ENCODE measurements around the gene MROH7. TPM values are rescaled to one million over a fixed set of nuclear protein-coding genes. Genes with fewer than 3 reads are reported as not detected.

Gene MROH7
- total RNA-seq, 1 experiment from 2014 or later = 0.13 TPM

DNA sequence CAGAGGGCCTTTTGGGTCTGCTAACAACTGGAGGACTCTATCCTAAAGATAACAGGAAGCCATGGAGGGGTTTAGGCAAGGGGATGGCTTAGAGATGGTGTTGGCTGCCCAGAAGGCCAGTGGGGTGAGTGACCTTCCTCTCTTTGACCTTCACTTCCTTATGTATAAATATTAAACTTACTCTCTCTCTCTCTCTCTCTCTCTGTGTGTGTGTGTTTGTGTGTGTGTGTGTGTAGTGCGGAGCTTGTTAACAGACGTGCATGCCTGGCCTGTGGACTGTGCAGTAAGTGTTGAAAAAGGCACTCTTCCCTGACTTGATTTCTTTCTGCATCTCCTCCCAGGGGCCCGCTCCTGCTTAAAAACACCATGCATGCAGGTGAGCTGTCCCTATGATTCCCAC lies 10.0 kb downstream of the MROH7 start:
- H3K27me3 Mint-ChIP-seq (ENCODE audit: low read depth) = peaks cover 3% of the 10 kb centered on the region
- no peak overlapping the region for H3K27ac Mint-ChIP-seq
- no peaks in the 10 kb centered on the region for H3K9me3 Mint-ChIP-seq
- peaks cover 3% of the 10 kb centered on the region for H3K4me1 Mint-ChIP-seq
- H3K36me3 Mint-ChIP-seq = no peaks in the 10 kb centered on the region
- ChIA-PET CTCF (no interaction called here), POLR2A (no interaction called here)
- ATAC-seq = no peak
- H3K4me3 Mint-ChIP-seq = no peak overlapping the region
- no peak for DNase-seq (ENCODE audit: low spot score)
- TF ChIP-seq TP53 (CRISPR knock-in tag; IDR thresholded peaks at IDR 0.05) = no peak
- no peak for TF ChIP-seq KAT7 (CRISPR knock-in tag; IDR thresholded peaks at IDR 0.05; ENCODE audit: borderline replicate concordance)
- TF ChIP-seq, protein P1, sequence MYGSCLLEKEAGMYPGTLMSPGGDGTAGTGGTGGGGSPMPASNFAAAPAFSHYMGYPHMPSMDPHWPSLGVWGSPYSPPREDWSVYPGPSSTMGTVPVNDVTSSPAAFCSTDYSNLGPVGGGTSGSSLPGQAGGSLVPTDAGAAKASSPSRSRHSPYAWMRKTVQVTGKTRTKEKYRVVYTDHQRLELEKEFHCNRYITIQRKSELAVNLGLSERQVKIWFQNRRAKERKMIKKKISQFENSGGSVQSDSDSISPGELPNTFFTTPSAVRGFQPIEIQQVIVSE (CRISPR knock-in tag; IDR thresholded peaks at IDR 0.05; ENCODE audit: borderline replicate concordance) = no peak
- no peak for TF ChIP-seq ZNF317 (CRISPR knock-in tag; IDR thresholded peaks at IDR 0.05; ENCODE audit: borderline replicate concordance, low read depth)
- TF ChIP-seq ERG (CRISPR knock-in tag; IDR thresholded peaks at IDR 0.05) = no peak
- TF ChIP-seq, protein P2, sequence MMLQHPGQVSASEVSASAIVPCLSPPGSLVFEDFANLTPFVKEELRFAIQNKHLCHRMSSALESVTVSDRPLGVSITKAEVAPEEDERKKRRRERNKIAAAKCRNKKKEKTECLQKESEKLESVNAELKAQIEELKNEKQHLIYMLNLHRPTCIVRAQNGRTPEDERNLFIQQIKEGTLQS (CRISPR knock-in tag; conservative IDR thresholded peaks at IDR 0.05) = no peak
- TF ChIP-seq, protein P3, sequence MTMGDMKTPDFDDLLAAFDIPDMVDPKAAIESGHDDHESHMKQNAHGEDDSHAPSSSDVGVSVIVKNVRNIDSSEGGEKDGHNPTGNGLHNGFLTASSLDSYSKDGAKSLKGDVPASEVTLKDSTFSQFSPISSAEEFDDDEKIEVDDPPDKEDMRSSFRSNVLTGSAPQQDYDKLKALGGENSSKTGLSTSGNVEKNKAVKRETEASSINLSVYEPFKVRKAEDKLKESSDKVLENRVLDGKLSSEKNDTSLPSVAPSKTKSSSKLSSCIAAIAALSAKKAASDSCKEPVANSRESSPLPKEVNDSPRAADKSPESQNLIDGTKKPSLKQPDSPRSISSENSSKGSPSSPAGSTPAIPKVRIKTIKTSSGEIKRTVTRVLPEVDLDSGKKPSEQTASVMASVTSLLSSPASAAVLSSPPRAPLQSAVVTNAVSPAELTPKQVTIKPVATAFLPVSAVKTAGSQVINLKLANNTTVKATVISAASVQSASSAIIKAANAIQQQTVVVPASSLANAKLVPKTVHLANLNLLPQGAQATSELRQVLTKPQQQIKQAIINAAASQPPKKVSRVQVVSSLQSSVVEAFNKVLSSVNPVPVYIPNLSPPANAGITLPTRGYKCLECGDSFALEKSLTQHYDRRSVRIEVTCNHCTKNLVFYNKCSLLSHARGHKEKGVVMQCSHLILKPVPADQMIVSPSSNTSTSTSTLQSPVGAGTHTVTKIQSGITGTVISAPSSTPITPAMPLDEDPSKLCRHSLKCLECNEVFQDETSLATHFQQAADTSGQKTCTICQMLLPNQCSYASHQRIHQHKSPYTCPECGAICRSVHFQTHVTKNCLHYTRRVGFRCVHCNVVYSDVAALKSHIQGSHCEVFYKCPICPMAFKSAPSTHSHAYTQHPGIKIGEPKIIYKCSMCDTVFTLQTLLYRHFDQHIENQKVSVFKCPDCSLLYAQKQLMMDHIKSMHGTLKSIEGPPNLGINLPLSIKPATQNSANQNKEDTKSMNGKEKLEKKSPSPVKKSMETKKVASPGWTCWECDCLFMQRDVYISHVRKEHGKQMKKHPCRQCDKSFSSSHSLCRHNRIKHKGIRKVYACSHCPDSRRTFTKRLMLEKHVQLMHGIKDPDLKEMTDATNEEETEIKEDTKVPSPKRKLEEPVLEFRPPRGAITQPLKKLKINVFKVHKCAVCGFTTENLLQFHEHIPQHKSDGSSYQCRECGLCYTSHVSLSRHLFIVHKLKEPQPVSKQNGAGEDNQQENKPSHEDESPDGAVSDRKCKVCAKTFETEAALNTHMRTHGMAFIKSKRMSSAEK (CRISPR knock-in tag; IDR thresholded peaks at IDR 0.05; ENCODE audit: borderline replicate concordance) = no peak
- no peak for TF ChIP-seq ZNF423 (CRISPR knock-in tag; IDR thresholded peaks at IDR 0.05)
- TF ChIP-seq OVOL2 (CRISPR knock-in tag; IDR thresholded peaks at IDR 0.05; ENCODE audit: borderline replicate concordance) = no peak

DNA sequence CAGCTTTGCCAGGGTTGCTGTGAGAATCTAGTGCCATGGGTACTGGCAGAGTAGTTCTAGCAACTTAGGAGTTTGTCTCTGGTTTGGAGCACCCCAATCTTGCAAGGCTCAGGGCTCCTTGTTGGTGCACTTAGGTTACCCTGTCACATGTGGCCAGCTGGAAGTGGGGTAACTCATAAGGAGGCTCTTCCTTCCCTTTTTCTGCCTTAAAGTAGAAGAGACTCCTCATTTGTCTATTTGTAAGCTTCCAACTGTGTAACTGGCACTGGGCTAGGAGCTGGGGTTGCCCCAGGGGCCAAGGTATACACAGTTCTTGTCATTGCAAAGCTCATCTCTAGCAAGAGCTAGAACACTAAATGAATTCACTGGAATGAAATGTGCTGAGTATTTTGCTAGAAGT lies 10.6 kb downstream of the MROH7 start:
- ChIA-PET POLR2A (no interaction called here), CTCF (no interaction called here)
- Mint-ChIP-seq H3K9me3 (no peaks in the 10 kb centered on the region), H3K4me1 (peaks cover 3% of the 10 kb centered on the region), H3K36me3 (no peaks in the 10 kb centered on the region), H3K27ac (no peak overlapping the region), H3K27me3 (ENCODE audit: low read depth) (peaks cover 3% of the 10 kb centered on the region), H3K4me3 (no peak overlapping the region)
- DNase-seq (ENCODE audit: low spot score) = no peak
- ATAC-seq = no peak
- no peak for TF ChIP-seq KAT7 (CRISPR knock-in tag; IDR thresholded peaks at IDR 0.05; ENCODE audit: borderline replicate concordance)

DNA sequence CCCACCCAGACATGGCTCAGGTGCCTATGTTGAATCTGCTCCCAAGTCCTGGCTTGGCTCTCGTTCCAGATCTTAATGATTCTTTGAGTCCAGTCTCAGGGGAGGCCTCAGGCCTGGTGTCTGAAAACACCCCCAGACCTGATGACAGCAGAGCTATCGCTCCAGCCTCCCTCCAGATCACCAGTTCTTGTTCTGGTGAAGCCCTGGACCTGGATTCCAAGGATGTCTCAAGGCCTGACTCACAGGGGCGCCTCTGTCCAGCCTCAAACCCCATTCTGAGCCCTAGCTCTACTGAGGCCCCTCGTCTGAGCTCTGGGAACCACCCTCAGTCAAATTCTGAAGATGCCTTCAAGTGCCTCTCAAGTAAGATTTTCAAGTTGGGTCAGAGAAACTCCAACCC lies 11.4 kb downstream of the MROH7 start:
- Mint-ChIP-seq H3K4me3 (no peak overlapping the region), H3K4me1 (peaks cover 3% of the 10 kb centered on the region), H3K27me3 (ENCODE audit: low read depth) (peaks cover 3% of the 10 kb centered on the region), H3K36me3 (peaks cover 3% of the 10 kb centered on the region; the same call in 1 of the 2 replicates), H3K27ac (no peak overlapping the region), H3K9me3 (peaks cover 5% of the 10 kb centered on the region)
- ChIA-PET CTCF (interaction anchor here (1.3 kb wide), 1 partner anchor 148 kb away, joined by 4 read pairs; the partner anchor contains the start of gene TTC22), POLR2A (no interaction called here)
- DNase-seq (ENCODE audit: low spot score) = no peak
- ATAC-seq = no peak
- no peak for TF ChIP-seq KAT7 (CRISPR knock-in tag; IDR thresholded peaks at IDR 0.05; ENCODE audit: borderline replicate concordance)
- TF ChIP-seq FOXP4 (CRISPR knock-in tag; IDR thresholded peaks at IDR 0.05) = no peak
- no peak for TF ChIP-seq EMX1 (CRISPR knock-in tag; IDR thresholded peaks at IDR 0.05)
- TF ChIP-seq AR (CRISPR knock-in tag; IDR thresholded peaks at IDR 0.05) = no peak
- TF ChIP-seq, protein P4, sequence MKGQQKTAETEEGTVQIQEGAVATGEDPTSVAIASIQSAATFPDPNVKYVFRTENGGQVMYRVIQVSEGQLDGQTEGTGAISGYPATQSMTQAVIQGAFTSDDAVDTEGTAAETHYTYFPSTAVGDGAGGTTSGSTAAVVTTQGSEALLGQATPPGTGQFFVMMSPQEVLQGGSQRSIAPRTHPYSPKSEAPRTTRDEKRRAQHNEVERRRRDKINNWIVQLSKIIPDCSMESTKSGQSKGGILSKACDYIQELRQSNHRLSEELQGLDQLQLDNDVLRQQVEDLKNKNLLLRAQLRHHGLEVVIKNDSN (CRISPR knock-in tag; IDR thresholded peaks at IDR 0.05) = no peak
- TF ChIP-seq TCF7 (CRISPR knock-in tag; IDR thresholded peaks at IDR 0.05; ENCODE audit: low read depth) = no peak
- TF ChIP-seq SMAD4 (CRISPR knock-in tag; IDR thresholded peaks at IDR 0.05) = no peak
- TF ChIP-seq ZBTB21 (CRISPR knock-in tag; IDR thresholded peaks at IDR 0.05; ENCODE audit: borderline replicate concordance) = no peak
- TF ChIP-seq ZNF423 (CRISPR knock-in tag; IDR thresholded peaks at IDR 0.05) = no peak
- TF ChIP-seq TEAD4 (CRISPR knock-in tag; IDR thresholded peaks at IDR 0.05) = no peak
- TF ChIP-seq JUN (CRISPR knock-in tag; IDR thresholded peaks at IDR 0.05) = no peak
- no peak for TF ChIP-seq FOXJ3 (CRISPR knock-in tag; IDR thresholded peaks at IDR 0.05; ENCODE audit: borderline replicate concordance)
- TF ChIP-seq GRHL2 (CRISPR knock-in tag; IDR thresholded peaks at IDR 0.05; ENCODE audit: insufficient replicate concordance, severe bottlenecking) = no peak

Data from WTC11 (cell line).